ENCODE data around the gene MYL12A. TPM values are rescaled to one million over a fixed set of nuclear protein-coding genes. Genes with fewer than 3 reads are reported as not detected.

Gene MYL12A
- total RNA-seq, 1 experiment from 2014 or later: 314 TPM

GRCh38 chr18:3221496-3221895 is 26.1 kb upstream of the MYL12A start:
- no peak overlapping the region for H3K4me2 ChIP-seq (ENCODE audit: low read length)
- H3K27me3 ChIP-seq (ENCODE audit: insufficient read depth, low read length): no peaks in the 10 kb centered on the region
- intact Hi-C loops (cut with micrococcal nuclease): no loop called here
- no peak for DNase-seq (ENCODE audit: low read depth, low spot score)
- no TSS peak for BruUV-seq (replicated peaks)
- no peak overlapping the region for H3K27ac ChIP-seq (ENCODE audit: low read depth, low read length)
- no peak for ATAC-seq
- no peaks in the 10 kb centered on the region for H3K9me3 ChIP-seq (ENCODE audit: control insufficient read depth in 1 of 2, insufficient read depth in 1 of 2, low read depth in 1 of 2, low read length in 2 of 2)
- TF ChIP-seq SP1 (IDR thresholded peaks at IDR 0.05; ENCODE audit: low read depth): no peak
- no peak for TF ChIP-seq CBX3 (IDR thresholded peaks at IDR 0.05; ENCODE audit: low read depth)
- no peak for TF ChIP-seq FOSL1 (IDR thresholded peaks at IDR 0.05; ENCODE audit: low read depth)
- TF ChIP-seq EZH2 (IDR thresholded peaks at IDR 0.05): no peak
- TF ChIP-seq CEBPB (IDR thresholded peaks at IDR 0.05; ENCODE audit: low read depth): no peak
- TF ChIP-seq POLR2AphosphoS5 (IDR thresholded peaks at IDR 0.05; ENCODE audit: low read depth, low read length): no peak
- TF ChIP-seq CTCF (IDR thresholded peaks at IDR 0.05 in 2 of 3, conservative IDR thresholded peaks at IDR 0.05 in 1 of 3; ENCODE audit: borderline replicate concordance in 1 of 3, insufficient read depth in 1 of 3, low read depth in 2 of 3, low read length in 2 of 3): no peak
- no peak for TF ChIP-seq MAX (IDR thresholded peaks at IDR 0.05)
- TF ChIP-seq SIN3A (IDR thresholded peaks at IDR 0.05; ENCODE audit: low read depth): no peak
- TF ChIP-seq ZBTB33 (IDR thresholded peaks at IDR 0.05; ENCODE audit: extremely low read depth, insufficient replicate concordance, low read length): no peak
- H3K4me3 ChIP-seq (replicated peaks in 1 of 2; ENCODE audit: low read depth in 1 of 2, low read length in 2 of 2): no peak overlapping the region
- ChIA-PET RAD21 (ENCODE audit: low non-redundant PET in 1 of 2, low total read pairs in 2 of 2, uncharacterized antibody in 2 of 2, unreplicated experiment in 2 of 2) (no interaction called here), CTCF (no interaction called here), POLR2A (no interaction called here)
- H3K9ac ChIP-seq (ENCODE audit: low read length): no peak overlapping the region
- H3K79me2 ChIP-seq (ENCODE audit: insufficient read depth, low read length): no peaks in the 10 kb centered on the region
- no peaks in the 10 kb centered on the region for H4K20me1 ChIP-seq (ENCODE audit: insufficient read depth)
- no peaks in the 10 kb centered on the region for H3K36me3 ChIP-seq (ENCODE audit: control insufficient read depth in 1 of 2, insufficient read depth in 2 of 2, low read length in 2 of 2)
- no peak overlapping the region for H2AFZ ChIP-seq (ENCODE audit: low read depth, low read length, poor library complexity, severe bottlenecking)
- H3K9me2 ChIP-seq (ENCODE audit: insufficient read depth): no peaks in the 10 kb centered on the region
- H3K4me1 ChIP-seq (ENCODE audit: control insufficient read depth in 1 of 2, insufficient read depth in 2 of 2, low read length in 2 of 2): no peaks in the 10 kb centered on the region

Measured in HCT116 (cell line).